HG03045 (cell line): ENCODE measurements around the gene MSL3B.

Source experiments
- ATAC-seq: cut with Tn5 transposase; IDR thresholded peaks from one replicate; pipeline ENCODE4 v1.9.1; 2021; ENCODE audit warnings: mild to moderate bottlenecking, moderate library complexity; ENCODE audit not compliant: unreplicated experiment

The MSL3B gene

DNA sequence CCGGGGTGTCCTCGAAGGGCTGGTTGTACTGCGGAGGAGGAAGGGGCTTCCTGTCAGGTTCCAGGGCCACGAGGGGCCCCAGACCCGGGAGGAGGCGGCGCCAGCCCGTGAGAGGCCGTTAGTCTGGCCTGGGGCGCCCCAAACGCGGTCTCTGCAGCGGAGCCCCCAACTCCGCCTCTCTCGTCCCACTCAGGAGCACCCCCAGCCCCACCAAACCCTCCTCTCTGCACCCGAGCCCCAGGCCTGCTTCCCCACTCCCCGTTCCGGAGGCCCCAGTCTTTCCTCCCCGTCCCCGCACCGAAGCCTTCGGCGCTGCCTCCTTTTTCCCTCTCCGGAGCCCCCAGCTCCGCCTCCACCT, 14.3 kb downstream of the MSL3B start:
- no peak for ATAC-seq

DNA sequence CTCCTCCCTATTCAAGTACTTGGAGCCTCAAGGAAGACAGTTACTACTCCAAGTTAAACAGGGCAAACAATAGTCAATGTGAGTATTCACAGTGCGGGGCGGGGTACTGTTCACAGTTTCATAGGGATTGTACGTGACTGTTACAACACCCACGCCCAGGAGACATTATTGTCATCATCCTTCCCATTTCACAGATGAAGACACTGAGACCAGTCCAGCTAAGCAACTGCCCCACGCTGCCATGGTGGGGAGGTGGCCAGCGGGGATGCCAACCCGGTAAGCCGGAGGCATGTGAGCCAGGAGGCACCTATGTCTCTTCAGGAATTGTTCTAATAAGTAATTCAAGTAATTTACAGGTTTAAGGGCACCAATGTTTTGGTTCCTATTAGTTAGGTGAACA, 14.8 kb downstream of the MSL3B start:
- ATAC-seq: no peak

DNA sequence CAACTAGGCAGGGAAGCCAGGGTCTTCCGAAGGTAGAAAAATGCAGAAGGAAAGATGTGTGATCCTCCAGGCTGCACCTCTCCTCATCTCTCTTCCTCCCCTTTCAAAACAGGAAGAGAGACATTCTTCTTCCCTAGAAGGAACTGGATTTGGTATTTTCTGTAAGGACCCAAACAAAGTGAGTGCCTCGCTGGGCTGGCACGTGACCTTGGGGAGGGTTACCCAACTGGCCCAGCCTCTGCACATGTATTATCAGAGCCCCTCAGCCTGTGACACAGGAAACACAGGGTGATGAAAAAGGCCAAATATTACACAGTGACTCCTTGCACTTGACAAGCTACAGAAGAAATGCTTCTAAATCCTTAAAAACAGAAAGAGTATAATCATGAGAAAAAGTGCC, 16.1 kb downstream of the MSL3B start:
- ATAC-seq: no peak

DNA sequence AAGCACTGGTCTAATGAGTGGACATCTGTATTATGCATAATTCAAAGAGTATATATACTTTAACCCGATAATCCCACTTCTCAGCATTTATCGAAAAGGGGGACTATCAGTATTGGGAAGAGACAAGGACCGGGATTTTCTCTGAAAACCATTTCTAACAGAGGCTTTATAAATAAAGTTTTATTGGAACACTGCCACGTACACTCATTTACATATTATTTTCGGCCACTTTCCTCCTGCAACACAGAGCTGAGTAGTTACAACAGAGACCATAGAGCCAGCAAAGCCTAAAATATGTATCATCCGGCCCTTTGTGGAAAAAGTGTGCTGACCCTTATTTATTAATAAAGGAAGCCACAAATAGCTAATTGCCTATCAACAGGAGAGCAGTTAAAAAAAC, 17.0 kb downstream of the MSL3B start:
- no peak for ATAC-seq

DNA sequence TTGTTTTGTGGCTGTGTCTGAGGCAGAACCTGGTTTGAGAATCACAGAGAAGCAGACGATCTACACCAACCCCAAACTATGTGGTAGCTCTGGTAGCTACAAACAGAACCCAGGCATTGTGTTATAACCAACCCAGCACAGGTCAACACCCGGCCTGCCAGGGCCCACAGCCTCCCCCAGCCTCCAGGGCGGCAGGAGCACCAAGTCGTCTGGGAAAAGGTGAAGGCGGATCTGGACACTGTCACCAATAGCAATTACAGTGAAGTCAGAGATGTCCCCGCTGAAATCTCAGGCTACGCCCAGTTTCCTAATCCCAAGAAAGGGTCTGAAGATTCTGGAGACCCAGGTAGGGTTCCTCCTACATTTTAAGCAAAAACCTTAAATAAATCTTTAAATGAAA, 17.4 kb downstream of the MSL3B start:
- no peak for ATAC-seq

DNA sequence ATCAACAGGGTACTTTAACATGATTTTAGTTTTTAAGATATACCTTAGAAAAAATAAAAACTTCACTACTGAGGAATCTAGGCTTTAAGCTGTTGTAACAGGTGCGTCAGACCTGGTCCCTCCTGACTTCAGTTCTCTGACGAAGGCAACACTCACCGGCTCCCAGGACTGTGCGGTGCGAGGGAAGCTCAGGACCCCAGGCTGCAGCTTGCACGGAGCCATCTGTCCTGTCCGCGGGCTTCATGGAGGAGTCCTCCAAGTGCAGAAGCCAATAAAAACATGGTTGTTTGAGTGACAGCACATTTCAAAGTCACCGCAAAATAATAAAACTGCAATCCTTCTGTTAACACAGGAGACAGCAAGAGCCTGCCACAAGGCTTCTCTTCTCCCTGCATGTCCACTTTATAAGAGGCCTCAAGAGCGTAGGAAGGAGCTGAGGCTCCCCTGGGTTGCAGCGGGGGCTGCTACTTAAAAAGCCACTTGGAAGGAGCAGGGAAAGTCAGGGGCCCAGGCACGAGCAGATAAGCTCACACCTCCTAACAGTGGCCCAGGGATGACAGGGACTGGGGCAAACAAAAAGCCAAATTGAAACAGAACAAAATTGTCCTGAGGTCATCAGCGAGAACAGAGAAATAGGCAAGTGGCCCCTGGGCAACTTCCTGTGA, 18.4 kb downstream of the MSL3B start:
- ATAC-seq: no peak

DNA sequence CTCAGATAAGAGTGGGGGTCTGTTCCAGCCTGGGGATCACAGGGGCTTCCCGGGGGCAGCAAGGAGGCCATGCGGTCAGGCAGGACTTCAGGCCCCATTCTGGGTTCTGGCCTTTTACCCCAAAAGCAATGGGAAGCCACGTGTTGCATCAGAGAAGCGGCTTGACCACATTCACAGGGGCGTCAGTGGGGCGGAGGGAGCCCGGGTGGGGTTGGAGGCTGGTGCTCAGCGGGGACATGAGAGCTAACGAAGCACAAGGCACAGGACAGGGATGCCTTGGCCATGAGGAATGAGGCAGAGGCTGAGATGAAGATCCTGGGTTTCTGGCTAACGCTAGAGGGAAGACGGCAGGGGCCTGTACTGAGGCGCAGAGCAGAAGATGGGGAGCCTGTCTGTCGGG, 19.9 kb downstream of the MSL3B start:
- ATAC-seq: no peak

DNA sequence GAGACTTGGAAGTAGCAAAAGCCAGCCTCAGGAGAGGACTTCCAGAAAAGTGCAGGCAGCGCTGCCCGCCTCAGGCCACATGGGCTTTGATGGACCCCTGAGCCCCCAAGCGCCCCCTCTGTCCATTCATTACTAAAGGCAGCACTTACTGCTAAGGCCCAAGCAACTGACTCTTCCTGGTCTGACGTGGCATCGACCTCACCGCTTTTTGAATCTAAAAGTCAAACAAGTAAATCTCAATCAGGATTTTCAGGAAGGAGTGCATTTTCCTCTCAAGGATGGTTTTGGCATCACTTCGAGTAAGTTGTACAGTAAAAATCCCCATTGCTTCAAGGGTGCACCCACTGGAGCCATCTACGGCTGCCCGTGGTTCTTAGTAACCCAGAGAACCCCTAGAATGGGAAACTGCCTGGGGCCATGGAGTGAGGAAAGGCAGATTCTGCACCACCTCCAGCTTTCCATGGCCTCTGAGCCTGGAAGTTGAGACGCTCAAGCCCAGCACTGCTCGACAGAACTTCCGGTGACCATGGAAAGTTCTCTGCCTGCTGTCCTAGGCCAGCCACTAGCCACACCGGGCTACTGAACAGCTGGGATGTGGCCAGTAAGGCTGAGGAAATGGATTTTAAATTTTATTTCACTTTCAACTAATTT, 20.8 kb downstream of the MSL3B start:
- ATAC-seq: no peak

DNA sequence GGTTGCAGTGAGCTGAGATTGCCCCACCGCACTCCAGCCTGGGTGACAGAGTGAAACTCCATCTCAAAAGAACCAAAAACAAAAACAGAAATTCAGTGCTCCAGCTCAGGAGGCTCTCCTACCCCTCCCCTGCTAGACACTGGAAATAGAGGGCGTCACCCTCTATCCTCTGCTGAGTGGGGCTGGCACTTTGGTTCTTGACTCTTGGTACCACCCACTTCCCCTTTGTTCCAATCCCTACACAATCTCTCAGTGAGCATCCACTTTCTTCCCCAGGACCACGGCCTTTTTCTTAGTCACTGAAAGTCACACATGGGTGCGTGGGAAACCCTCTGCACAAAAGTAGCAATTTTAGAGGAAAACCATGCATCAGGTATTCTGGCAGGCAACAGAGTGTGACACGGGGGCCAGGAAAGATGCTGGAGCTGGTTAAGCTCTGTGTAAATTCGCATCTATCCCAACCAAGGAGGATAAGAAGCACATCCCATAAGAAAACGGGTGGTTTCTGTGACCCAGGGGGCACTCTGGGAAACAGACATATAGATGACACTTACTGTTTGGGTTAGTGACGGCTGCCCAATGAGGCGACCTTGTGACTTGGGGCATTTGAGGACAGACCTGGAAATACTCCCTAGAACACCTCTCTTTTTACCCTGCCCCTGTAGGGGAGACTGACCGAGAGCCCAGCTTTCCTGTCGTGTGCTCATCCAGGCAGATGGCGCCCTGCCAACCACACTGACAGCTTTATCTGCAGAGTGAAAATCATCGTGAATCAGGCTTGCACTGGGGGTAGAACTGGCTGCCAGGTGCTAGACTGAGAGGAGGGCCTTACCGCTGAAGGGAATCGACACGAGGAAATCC, 21.6 kb downstream of the MSL3B start:
- no peak for ATAC-seq

DNA sequence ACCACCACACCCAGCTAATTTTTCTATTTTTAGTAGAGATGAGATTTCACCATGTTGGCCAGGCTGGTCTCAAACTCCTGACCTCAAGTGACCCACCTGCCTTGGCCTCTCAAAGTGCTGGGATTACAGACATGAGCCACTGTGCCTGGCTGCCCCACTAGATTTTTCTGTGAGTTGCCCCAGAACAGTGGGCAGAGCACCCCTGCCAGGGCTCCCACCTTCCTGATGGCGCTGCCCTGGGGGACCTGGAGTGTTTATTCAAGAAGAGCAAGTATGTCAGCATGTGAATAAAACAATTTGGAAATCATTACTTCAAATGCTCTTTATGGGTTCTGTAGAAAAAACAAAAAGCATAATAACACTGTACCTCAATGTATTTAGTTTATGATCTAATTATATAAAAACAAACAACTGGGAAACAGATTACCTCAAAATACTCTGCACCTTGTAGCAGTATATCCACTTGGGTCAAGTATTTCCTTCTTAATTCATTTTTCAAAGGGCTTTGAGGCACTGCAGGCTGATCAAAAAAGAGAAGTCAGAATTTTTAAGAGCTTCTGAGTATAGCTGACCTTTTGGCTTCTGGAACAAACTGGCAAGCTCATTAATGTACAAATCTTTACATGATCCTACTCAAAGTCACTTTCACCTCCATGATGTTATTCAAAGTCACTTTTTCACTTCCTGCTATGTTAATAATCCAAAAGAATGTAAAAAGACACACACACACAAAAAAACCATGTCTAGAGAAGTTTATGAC, 22.7 kb downstream of the MSL3B start:
- no peak for ATAC-seq

DNA sequence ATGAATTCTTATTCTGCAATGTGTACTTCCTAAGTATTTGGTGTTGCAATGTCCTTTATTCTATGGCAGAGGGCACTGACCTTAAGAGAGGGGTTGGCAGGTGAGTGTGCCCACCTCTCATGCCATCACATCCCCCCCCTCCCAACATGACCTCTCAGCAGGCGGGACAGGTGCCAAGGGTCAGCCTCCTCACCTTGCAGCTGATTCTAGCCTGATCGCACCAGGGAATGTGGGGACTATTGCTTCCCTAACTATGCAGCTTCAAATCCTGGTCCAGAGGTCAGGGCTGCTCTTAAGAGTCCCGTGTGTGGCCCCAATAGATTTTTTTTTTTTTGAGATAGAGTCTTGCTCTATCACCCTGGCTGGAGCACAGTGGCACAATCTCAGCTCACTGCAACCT, 23.4 kb downstream of the MSL3B start:
- ATAC-seq: no peak

DNA sequence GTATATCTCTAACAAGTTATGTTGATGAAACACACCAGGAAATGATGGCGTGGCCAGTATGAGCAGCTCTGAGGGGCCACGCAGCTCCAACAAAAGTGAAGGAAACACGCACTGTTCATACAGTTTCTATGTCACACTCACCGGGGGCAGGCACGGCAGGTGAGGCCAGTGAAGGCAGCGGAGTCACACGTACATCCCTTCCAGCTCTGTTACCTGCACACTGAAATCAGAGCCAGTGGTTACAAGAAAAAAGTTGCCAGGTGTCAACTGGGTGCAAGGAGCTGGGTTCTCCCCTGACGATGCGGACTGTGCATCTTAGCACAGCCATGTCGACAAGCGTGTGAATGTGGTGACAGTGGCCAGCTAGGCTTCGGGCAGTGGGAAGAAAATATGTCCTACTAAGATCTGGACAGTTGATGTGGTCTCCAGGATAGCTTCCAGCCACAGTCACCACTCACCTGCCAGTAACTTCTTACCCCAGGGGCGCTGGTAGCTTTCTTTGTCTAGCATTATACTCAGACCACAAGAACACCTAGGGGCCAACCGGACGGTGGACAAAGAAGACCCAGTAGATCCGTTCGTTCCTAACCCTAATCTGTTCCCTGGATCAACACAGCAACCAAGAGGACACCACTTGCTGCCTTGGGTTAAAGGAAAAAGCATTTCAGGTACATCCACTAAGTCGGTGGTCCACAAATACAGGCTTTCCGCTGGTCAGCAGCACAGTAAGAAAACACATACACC, 23.9 kb downstream of the MSL3B start:
- ATAC-seq: no peak

DNA sequence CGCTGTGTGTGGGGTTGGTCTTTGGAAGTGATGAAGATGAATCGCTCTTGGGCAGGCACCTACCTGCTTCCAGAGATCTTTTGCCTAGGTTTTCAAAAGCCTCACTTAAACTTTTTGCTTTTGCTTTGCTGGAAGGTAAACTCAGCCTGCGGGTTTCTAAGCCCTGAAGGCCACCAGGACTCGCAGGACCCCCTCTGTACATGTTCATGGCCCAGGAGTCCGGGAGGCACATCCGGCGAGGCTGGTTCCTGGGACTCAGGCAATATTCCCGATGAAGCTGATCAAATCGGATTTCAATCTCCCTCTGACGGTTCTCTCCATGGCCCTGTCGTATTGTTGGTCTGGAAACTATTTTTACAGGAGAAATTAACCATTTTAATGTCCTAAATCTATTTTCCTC, 27.0 kb downstream of the MSL3B start:
- no peak for ATAC-seq

DNA sequence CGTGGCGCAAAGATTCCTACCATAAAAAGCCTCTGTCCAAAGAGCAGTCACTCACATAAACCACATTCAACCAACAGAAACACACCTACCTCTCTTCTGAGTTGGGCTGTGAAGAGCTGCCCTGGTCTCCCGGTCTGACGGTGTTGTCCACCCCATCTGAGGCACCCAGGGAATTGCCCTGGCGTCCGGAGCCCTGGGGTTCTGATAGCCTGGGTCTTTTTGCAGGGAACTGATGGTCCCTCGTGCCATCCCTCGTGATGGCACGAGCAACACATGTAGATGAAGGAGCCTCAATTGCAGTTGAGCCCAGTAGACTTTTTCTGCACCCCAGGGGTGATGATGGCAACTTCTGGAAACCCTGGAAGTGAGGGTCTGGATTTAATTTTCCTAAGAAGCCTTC, 27.7 kb downstream of the MSL3B start:
- ATAC-seq: no peak

DNA sequence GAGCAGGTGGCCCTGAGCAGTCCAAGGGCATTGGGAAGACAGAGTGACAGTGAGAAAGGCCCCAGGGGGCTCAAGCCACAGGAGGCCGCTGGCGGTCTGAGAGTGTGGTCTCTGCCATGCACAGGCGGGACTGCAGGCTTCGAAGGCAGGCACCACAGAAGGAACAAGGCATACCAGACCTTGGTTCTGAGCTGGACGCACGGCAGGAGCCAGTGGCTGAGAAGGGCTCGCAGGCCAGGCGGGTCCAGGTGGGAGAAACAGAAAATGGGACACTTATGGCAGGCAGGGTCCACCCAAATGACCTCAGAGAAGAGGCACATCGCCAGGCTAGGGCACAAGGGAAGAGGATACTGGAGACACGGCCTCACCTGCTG, 28.8 kb downstream of the MSL3B start:
- ATAC-seq: no peak

DNA sequence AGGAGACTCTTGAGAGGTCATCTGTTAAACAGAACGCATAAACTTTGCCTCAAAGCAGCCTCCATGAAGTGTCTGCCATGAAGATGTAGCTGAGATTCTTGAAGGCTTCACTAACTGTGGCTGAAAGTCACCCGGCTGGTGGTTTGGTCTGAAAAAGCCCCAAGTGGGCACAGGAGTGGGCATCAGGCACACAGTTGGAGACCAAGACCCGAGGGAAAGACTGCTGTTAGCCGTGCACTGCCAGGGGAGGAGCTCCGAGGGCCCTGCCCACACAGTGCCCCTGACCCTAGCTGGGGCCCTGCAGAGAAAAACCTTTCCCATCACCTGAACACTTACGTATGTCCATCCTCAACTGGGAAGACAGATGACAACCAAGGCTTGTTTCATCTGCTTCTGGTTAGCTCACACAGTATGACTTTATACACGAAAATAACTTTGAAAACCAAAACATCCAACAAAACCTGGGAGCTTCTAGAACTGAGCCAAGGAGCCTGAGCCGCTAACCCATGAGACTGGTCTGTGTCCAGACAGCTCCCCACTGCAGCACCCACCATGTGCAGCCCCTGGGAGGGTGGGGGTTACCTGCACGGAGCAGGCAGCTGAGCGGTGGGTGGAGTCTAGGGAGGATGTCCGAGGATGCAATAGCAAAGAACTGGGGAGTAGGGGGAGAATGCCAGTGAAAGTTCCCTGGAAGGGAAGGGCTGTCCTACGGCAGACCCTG, 29.3 kb downstream of the MSL3B start:
- no peak for ATAC-seq

DNA sequence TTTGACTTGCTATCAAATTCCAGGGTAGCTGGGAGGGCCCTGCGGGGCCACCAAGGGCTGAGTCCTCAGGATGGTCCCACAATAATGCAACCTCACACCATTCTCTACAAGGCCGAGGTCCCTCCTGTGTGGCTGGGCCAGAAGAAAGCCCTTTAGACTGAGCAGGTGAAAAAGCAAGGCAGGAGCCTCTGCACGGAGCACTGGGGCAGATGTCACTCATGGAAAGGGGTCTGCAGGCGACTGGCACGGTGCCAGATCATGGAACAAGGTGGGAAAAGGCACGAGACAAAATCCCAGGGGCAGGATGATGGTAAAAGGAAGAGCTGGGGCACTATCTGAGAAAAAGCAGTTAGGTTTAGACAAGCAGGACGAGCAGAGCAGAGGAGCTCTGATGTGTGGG, 29.9 kb downstream of the MSL3B start:
- no peak for ATAC-seq

DNA sequence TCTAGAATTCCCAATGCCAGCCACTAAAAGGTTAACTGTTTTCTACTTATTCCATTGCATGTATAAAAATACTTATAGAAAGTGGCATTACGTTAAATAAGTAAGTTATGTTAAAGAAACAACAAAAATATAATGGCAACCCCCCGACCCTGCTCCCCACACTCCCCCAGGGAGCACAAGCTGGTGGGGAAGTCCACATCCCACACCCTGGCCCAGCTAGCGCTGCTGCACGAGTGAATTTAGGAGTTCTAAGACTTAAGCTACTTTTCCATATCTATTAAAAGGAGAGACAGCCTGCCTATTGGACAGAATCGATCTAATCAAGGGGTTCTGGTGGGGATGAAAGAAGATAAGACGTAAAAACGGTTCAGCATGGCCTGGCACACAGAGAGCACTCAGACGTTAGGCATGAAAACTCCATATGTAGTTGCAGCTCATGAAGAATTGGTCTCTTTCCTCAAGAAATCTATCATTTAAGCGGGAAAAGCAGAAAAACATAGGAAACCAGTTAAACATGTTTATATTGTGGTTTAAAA, 30.4 kb downstream of the MSL3B start:
- no peak for ATAC-seq

DNA sequence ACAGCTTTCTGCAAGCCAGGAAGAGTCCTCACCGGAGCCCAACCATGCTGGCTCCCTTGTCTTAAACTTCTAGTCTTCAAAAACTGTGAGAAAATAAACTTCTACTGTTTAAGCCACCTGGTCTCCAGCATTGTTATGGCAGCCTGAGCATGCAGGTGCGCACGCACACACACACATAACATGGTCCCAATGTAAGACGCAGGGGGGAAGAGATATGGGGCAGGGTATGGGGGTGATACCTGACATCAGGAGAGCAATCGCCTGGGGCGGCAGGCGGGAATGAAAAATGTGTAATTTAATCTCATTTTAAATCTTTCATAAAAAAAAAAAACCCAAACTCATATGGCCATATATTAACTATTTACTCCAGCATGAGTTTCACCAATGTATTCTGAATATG, 31.8 kb downstream of the MSL3B start:
- ATAC-seq: no peak
